HepG2 (cell line): Measurements from ENCODE around the gene CAPN10. TPM values are rescaled to one million over a fixed set of nuclear protein-coding genes. Genes with fewer than 3 reads are reported as not detected.

Experiments used
- BRD4 ChIP-seq: sonication (generic); formaldehyde crosslinking; IDR thresholded peaks from 2 replicates; pipeline ENCODE4 v1.4.0; 2020; ENCODE audit warnings: missing genetic modification reagents
- DR1 ChIP-seq: sonication (generic); formaldehyde crosslinking; IDR thresholded peaks from 2 replicates; pipeline ENCODE4 v1.8.0; 2021; ENCODE audit warnings: mild to moderate bottlenecking, missing genetic modification reagents, inconsistent platforms
- MBD4 ChIP-seq: IDR thresholded peaks from 2 replicates; pipeline ENCODE4 v1.6.1; 2012; ENCODE audit warnings: low read length, inconsistent platforms, borderline replicate concordance
- MIXL1 ChIP-seq: IDR thresholded peaks from 2 replicates; pipeline ENCODE4 v1.6.1; 2016
- NFRKB ChIP-seq: fragments of 450-650 bp; IDR thresholded peaks from 2 replicates; pipeline ENCODE4 v1.6.1; 2017
- RORA ChIP-seq: sonication (generic); formaldehyde crosslinking; IDR thresholded peaks from 2 replicates; pipeline ENCODE4 v1.5.0; 2020; ENCODE audit warnings: mild to moderate bottlenecking, missing genetic modification reagents, moderate library complexity
- ZNF138 ChIP-seq: sonication (generic); formaldehyde crosslinking; IDR thresholded peaks from 2 replicates; pipeline ENCODE4 v1.5.0; 2020; ENCODE audit warnings: mild to moderate bottlenecking, low read depth, missing genetic modification reagents
- ZNF260 ChIP-seq: sonication (generic); formaldehyde crosslinking; IDR thresholded peaks from 2 replicates; pipeline ENCODE4 v1.4.0; 2020; ENCODE audit warnings: missing genetic modification reagents, low read depth, mild to moderate bottlenecking, borderline replicate concordance
- ZNF547 ChIP-seq: sonication (generic); formaldehyde crosslinking; IDR thresholded peaks from 2 replicates; pipeline ENCODE4 v1.5.1; 2020; ENCODE audit warnings: mild to moderate bottlenecking, missing genetic modification reagents
- ZNF614 ChIP-seq: IDR thresholded peaks from 2 replicates; pipeline ENCODE4 v1.6.1; 2018; ENCODE audit warnings: missing biosample characterization, missing genetic modification reagents, inconsistent platforms, borderline replicate concordance
- ZNF775 ChIP-seq: sonication (generic); formaldehyde crosslinking; IDR thresholded peaks from 2 replicates; pipeline ENCODE4 v1.4.0; 2020; ENCODE audit warnings: missing genetic modification reagents, mild to moderate bottlenecking, moderate library complexity, borderline replicate concordance
- polyA plus RNA-seq, 8 experiments: library from polyadenylated mRNA; depleted of rRNA in 3 of 8; stranded (reverse) in 7 of 8; unstranded in 1 of 8; fragments of >200 nt; fragmentation: Illumina TruSeq in 4 of 8; extraction: Trizol in 4 of 8; gene quantifications; 2 replicates each; pipeline versions ENCODE4 v1.2.1 to v1.2.3, GENCODE V29; 2011 to 2016; ENCODE audit warnings: low read depth in 4 of 8, missing spikeins in 1 of 8, mixed read lengths in 1 of 8; ENCODE audit not compliant: insufficient read depth in 1 of 8
- total RNA-seq, 5 experiments: library from RNA; depleted of rRNA; stranded (reverse); fragments of >200 nt; fragmentation: Illumina TruSeq; extraction: Trizol; gene quantifications; 2 replicates each; pipeline ENCODE4 v1.2.3, GENCODE V29; 2016; ENCODE audit warnings: low read depth in 1 of 5
- TF ChIP-seq, protein P1 (sequence below): sonication (generic); formaldehyde crosslinking; IDR thresholded peaks from 2 replicates; pipeline ENCODE4; 2020; ENCODE audit warnings: missing genetic modification reagents, mild to moderate bottlenecking, borderline replicate concordance
- TF ChIP-seq, protein P2 (sequence below): IDR thresholded peaks from 2 replicates; pipeline ENCODE4 v1.6.1; 2018; ENCODE audit warnings: missing genetic modification reagents
- TF ChIP-seq, protein P3 (sequence below): IDR thresholded peaks from 2 replicates; pipeline ENCODE4 v1.6.1; 2016; ENCODE audit warnings: low read depth, borderline replicate concordance
- TF ChIP-seq, protein P4 (sequence below), 2 experiments: sonication (generic) in 1 of 2; formaldehyde crosslinking in 1 of 2; IDR thresholded peaks; 2 replicates each; pipeline versions ENCODE4 v1.5.1 to v1.6.1; 2011 to 2020; ENCODE audit warnings: borderline replicate concordance in 1 of 2, low read depth in 1 of 2, low read length in 1 of 2, mild to moderate bottlenecking in 1 of 2, missing genetic modification reagents in 1 of 2, moderate library complexity in 1 of 2
- TF ChIP-seq, protein P5 (sequence below): sonication (generic); formaldehyde crosslinking; IDR thresholded peaks from 2 replicates; pipeline ENCODE4 v1.5.1; 2020; ENCODE audit warnings: missing genetic modification reagents, mild to moderate bottlenecking, borderline replicate concordance
- TF ChIP-seq, protein P6 (sequence below): sonication (generic); formaldehyde crosslinking; IDR thresholded peaks from 2 replicates; pipeline ENCODE4 v1.5.0; 2020; ENCODE audit warnings: missing genetic modification reagents, mild to moderate bottlenecking, borderline replicate concordance

The CAPN10 gene
- total and polyA plus RNA-seq, 2 of the 13 experiments (the other 11 are each of a cell fraction or from before 2014, with no cell fraction given), result 27.6 to 32.4 TPM

DNA sequence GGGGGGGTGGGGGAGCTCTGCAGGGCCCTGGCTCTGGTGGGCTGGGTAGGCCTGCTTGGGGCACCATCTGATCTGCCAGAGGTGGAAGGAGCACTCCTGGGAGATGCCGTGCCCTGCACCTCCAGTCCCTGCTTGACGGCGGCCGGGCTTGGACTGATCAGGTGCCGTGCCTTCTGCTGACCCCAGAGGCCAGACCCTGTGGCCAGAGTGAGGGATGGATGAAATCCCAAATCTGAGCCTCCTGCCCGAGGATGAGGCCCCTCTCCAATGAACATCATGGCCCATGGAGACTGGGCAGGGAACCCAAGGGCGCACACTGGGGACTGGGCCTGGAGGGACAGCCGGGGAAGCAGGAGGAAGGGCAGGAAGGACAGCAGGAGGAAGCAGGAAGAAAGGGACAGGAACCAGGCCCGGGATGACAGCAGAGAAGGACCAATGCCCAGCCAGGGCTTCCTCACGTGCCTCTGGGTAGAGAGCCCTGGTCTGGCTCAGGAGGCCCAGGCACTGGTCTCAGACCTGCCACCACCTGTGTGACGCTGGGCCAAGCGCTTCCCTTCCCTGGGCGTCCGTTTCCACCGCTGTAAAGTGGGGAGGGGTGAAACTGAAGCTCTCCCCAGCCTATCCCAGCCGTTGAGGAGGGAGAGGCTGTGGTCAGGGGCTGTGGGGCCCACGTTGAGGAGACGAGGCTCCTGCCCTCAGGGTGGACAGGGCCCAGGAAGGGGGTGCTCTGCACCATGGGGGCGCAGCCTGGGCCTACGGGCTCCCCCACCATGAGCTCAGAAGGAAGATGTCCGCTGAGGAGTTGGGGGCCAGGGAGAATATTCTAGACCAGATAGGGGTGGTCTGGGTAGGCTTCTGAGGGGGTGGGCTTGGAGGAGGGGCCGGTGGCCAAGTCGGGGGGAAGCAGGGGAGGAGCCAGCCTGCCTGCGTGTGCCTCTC lies 37.7 kb downstream of the CAPN10 start (continued):
- TF ChIP-seq, protein P1, sequence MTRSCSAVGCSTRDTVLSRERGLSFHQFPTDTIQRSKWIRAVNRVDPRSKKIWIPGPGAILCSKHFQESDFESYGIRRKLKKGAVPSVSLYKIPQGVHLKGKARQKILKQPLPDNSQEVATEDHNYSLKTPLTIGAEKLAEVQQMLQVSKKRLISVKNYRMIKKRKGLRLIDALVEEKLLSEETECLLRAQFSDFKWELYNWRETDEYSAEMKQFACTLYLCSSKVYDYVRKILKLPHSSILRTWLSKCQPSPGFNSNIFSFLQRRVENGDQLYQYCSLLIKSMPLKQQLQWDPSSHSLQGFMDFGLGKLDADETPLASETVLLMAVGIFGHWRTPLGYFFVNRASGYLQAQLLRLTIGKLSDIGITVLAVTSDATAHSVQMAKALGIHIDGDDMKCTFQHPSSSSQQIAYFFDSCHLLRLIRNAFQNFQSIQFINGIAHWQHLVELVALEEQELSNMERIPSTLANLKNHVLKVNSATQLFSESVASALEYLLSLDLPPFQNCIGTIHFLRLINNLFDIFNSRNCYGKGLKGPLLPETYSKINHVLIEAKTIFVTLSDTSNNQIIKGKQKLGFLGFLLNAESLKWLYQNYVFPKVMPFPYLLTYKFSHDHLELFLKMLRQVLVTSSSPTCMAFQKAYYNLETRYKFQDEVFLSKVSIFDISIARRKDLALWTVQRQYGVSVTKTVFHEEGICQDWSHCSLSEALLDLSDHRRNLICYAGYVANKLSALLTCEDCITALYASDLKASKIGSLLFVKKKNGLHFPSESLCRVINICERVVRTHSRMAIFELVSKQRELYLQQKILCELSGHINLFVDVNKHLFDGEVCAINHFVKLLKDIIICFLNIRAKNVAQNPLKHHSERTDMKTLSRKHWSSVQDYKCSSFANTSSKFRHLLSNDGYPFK (CRISPR knock-in tag), result no peak
- TF ChIP-seq, protein P2, sequence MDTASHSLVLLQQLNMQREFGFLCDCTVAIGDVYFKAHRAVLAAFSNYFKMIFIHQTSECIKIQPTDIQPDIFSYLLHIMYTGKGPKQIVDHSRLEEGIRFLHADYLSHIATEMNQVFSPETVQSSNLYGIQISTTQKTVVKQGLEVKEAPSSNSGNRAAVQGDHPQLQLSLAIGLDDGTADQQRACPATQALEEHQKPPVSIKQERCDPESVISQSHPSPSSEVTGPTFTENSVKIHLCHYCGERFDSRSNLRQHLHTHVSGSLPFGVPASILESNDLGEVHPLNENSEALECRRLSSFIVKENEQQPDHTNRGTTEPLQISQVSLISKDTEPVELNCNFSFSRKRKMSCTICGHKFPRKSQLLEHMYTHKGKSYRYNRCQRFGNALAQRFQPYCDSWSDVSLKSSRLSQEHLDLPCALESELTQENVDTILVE (CRISPR knock-in tag), result no peak
- TF ChIP-seq, protein P3, sequence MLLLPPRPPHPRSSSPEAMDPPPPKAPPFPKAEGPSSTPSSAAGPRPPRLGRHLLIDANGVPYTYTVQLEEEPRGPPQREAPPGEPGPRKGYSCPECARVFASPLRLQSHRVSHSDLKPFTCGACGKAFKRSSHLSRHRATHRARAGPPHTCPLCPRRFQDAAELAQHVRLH (CRISPR knock-in tag), result no peak
- no peak for TF ChIP-seq BRD4 (CRISPR knock-in tag)
- TF ChIP-seq MBD4, result no peak
- no peak for TF ChIP-seq ZNF775 (CRISPR knock-in tag)
- no peak for TF ChIP-seq MIXL1 (CRISPR knock-in tag)
- no peak for TF ChIP-seq DR1 (CRISPR knock-in tag)
- TF ChIP-seq, protein P4, sequence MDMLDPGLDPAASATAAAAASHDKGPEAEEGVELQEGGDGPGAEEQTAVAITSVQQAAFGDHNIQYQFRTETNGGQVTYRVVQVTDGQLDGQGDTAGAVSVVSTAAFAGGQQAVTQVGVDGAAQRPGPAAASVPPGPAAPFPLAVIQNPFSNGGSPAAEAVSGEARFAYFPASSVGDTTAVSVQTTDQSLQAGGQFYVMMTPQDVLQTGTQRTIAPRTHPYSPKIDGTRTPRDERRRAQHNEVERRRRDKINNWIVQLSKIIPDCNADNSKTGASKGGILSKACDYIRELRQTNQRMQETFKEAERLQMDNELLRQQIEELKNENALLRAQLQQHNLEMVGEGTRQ (IDR thresholded peaks at IDR 0.05; ENCODE audit: low read depth, low read length), result 0 out of 2 replicates have a peak, but pooled peaks have one; percentile 27
- TF ChIP-seq, protein P4 (CRISPR knock-in tag; IDR thresholded peaks at IDR 0.05; ENCODE audit: borderline replicate concordance), result no peak
- TF ChIP-seq RORA (CRISPR knock-in tag), result no peak
- TF ChIP-seq ZNF547 (CRISPR knock-in tag), result no peak
- TF ChIP-seq, protein P5, sequence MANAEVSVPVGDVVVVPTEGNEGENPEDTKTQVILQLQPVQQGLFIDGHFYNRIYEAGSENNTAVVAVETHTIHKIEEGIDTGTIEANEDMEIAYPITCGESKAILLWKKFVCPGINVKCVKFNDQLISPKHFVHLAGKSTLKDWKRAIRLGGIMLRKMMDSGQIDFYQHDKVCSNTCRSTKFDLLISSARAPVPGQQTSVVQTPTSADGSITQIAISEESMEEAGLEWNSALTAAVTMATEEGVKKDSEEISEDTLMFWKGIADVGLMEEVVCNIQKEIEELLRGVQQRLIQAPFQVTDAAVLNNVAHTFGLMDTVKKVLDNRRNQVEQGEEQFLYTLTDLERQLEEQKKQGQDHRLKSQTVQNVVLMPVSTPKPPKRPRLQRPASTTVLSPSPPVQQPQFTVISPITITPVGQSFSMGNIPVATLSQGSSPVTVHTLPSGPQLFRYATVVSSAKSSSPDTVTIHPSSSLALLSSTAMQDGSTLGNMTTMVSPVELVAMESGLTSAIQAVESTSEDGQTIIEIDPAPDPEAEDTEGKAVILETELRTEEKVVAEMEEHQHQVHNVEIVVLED (CRISPR knock-in tag), result no peak
- no peak for TF ChIP-seq ZNF138 (CRISPR knock-in tag)
- TF ChIP-seq, protein P6, sequence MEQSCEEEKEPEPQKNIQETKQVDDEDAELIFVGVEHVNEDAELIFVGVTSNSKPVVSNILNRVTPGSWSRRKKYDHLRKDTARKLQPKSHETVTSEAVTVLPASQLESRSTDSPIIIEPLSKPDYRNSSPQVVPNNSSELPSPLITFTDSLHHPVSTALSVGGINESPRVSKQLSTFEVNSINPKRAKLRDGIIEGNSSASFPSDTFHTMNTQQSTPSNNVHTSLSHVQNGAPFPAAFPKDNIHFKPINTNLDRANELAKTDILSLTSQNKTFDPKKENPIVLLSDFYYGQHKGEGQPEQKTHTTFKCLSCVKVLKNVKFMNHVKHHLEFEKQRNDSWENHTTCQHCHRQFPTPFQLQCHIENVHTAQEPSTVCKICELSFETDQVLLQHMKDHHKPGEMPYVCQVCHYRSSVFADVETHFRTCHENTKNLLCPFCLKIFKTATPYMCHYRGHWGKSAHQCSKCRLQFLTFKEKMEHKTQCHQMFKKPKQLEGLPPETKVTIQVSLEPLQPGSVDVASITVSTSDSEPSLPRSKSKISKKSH, result peak; percentile 12
- TF ChIP-seq ZNF614, result no peak
- no peak for TF ChIP-seq ZNF260
- no peak for TF ChIP-seq NFRKB
